Spinal cord (tissue), 10 donors: ENCODE data around the gene ZGPAT. TPM values are rescaled to one million over a fixed set of nuclear protein-coding genes. Genes with fewer than 3 reads are reported as not detected.

ENCODE experiments used
- DNase-seq, 6 donors: peaks; one replicate each; pipeline versions ENCODE4 v3.0.0 to v3.0.0-alpha.2; 2013 to 2015; ENCODE audit warnings: low spot score in 6 of 6, low read depth in 4 of 6
- H3K27ac ChIP-seq: one replicate; pipeline ENCODE4 v1.5.1; 2013; ENCODE audit warnings: low read depth, low read length, control low read depth
- H3K27me3 ChIP-seq: one replicate; pipeline ENCODE4 v1.6.1; 2013; ENCODE audit warnings: low read length; ENCODE audit not compliant: control insufficient read depth, insufficient read depth
- H3K36me3 ChIP-seq: one replicate; pipeline ENCODE4 v1.6.1; 2013; ENCODE audit warnings: low read length; ENCODE audit not compliant: control insufficient read depth, insufficient read depth
- H3K4me1 ChIP-seq: one replicate; pipeline ENCODE4 v1.6.1; 2013; ENCODE audit warnings: low read length; ENCODE audit not compliant: control insufficient read depth, insufficient read depth
- H3K4me3 ChIP-seq: one replicate; pipeline ENCODE4 v1.5.1; 2013; ENCODE audit warnings: low read depth, low read length, control low read depth
- H3K9me3 ChIP-seq: one replicate; pipeline ENCODE4 v1.6.1; 2013; ENCODE audit warnings: low read length; ENCODE audit not compliant: control insufficient read depth, insufficient read depth
- WGBS: methylation state at CpG from one replicate; pipeline ENCODE4 v1.1.5; 2013; ENCODE audit warnings: missing lambda C conversion rate; ENCODE audit not compliant: insufficient coverage; 5-methylcytosine and 5-hydroxymethylcytosine counted together
- polyA plus RNA-seq, 2 donors: library from polyadenylated mRNA; unstranded; fragments of 120-200 nt; gene quantifications; one replicate each; pipeline ENCODE4 v1.2.1, GENCODE V29; 2013; ENCODE audit not compliant: insufficient read length in 2 of 2
- total RNA-seq, 2 donors: library from RNA; depleted of rRNA in 1 of 2; stranded (reverse); fragments of 120-200 nt in 1 of 2; fragments of >200 nt in 1 of 2; gene quantifications; one replicate each; pipeline versions ENCODE4 v1.2.3 to v1.2.4, GENCODE V29; 2013 to 2014
- donor health status: healthy.

The ZGPAT gene
- total and polyA plus RNA-seq, 4 donors, result 6.9 to 34.6 (median 23.1) TPM

GRCh38 chr20:63675681-63676368 lies 32.0 kb upstream of the ZGPAT start:
- Histone ChIP-seq H3K27me3 (no peaks in the 10 kb centered on the region), H3K27ac (no peak overlapping the region), H3K36me3 (peaks cover 96% of the 10 kb centered on the region), H3K9me3 (no peaks in the 10 kb centered on the region), H3K4me1 (no peaks in the 10 kb centered on the region), H3K4me3 (no peak overlapping the region)
- no peak for DNase-seq
- 93% methylated on average over 8 of the region's 20 CpGs for WGBS

GRCh38 chr20:63678071-63678470 lies 29.8 kb upstream of the ZGPAT start:
- Histone ChIP-seq H3K4me1 (no peaks in the 10 kb centered on the region), H3K9me3 (no peaks in the 10 kb centered on the region), H3K27me3 (no peaks in the 10 kb centered on the region), H3K4me3 (no peak overlapping the region), H3K27ac (no peak overlapping the region), H3K36me3 (peaks cover 97% of the 10 kb centered on the region)
- no peak for DNase-seq
- WGBS, result 89% methylated on average over 13 of the region's 13 CpGs

GRCh38 chr20:63678667-63679465 lies 29.0 kb upstream of the ZGPAT start:
- Histone ChIP-seq H3K36me3 (peaks cover 95% of the 10 kb centered on the region), H3K27ac (no peak overlapping the region), H3K27me3 (no peaks in the 10 kb centered on the region), H3K4me3 (no peak overlapping the region), H3K9me3 (no peaks in the 10 kb centered on the region), H3K4me1 (no peaks in the 10 kb centered on the region)
- no peak for DNase-seq
- WGBS, result 92% methylated on average over 34 of the region's 38 CpGs

- no peaks in the 10 kb centered on the region for H3K27me3 ChIP-seq
- DNase-seq, result no peak
- H3K4me3 ChIP-seq, result no peak overlapping the region
- H3K9me3 ChIP-seq, result no peaks in the 10 kb centered on the region
- no peak overlapping the region for H3K27ac ChIP-seq
- 90% methylated on average over 19 of the region's 19 CpGs for WGBS
- H3K4me1 ChIP-seq, result no peaks in the 10 kb centered on the region
- peaks cover 91% of the 10 kb centered on the region for H3K36me3 ChIP-seq
Observed at GRCh38 chr20:63679799-63680305, 28.0 kb upstream of the ZGPAT start.

GRCh38 chr20:63680427-63680826 lies 27.4 kb upstream of the ZGPAT start:
- WGBS, result 88% methylated on average over 11 of the region's 13 CpGs
- H3K36me3 ChIP-seq, result peaks cover 91% of the 10 kb centered on the region
- no peak for DNase-seq
- no peaks in the 10 kb centered on the region for H3K9me3 ChIP-seq
- no peaks in the 10 kb centered on the region for H3K27me3 ChIP-seq
- H3K27ac ChIP-seq, result no peak overlapping the region
- no peaks in the 10 kb centered on the region for H3K4me1 ChIP-seq
- no peak overlapping the region for H3K4me3 ChIP-seq

- Histone ChIP-seq H3K27ac (no peak overlapping the region), H3K36me3 (peaks cover 91% of the 10 kb centered on the region), H3K4me1 (peaks cover 4% of the 10 kb centered on the region), H3K4me3 (no peak overlapping the region), H3K27me3 (no peaks in the 10 kb centered on the region), H3K9me3 (no peaks in the 10 kb centered on the region)
- WGBS, result 94% methylated on average over 23 of the region's 23 CpGs
- DNase-seq, result no peak
Observed at GRCh38 chr20:63680857-63681608, 26.8 kb upstream of the ZGPAT start.

GRCh38 chr20:63681609-63682142 lies 26.2 kb upstream of the ZGPAT start:
- WGBS, result 97% methylated on average over 11 of the region's 13 CpGs
- Histone ChIP-seq H3K36me3 (peaks cover 91% of the 10 kb centered on the region), H3K27ac (no peak overlapping the region)

GRCh38 chr20:63682384-63683139 lies 25.3 kb upstream of the ZGPAT start:
- DNase-seq, result no peak
- Histone ChIP-seq H3K9me3 (no peaks in the 10 kb centered on the region), H3K27me3 (no peaks in the 10 kb centered on the region), H3K4me1 (peaks cover 19% of the 10 kb centered on the region), H3K4me3 (no peak overlapping the region), H3K36me3 (peaks cover 91% of the 10 kb centered on the region), H3K27ac (no peak overlapping the region)
- 90% methylated on average over 21 of the region's 22 CpGs for WGBS

More at GRCh38 chr20:63681609-63682142, 26.2 kb upstream of the ZGPAT start:
- no peaks in the 10 kb centered on the region for H3K9me3 ChIP-seq
- H3K4me3 ChIP-seq, result no peak overlapping the region
- no peak for DNase-seq
- peaks cover 11% of the 10 kb centered on the region for H3K4me1 ChIP-seq
- H3K27me3 ChIP-seq, result no peaks in the 10 kb centered on the region
